HL-60/S4 treated with retinoic acid at 250 ng/mL for 4 days and 3 days (cell line): ENCODE results near the gene TMEM18.
"Not testable (repeated sequence)": the region's sequence is repeated elsewhere in the genome, so short reads cannot be mapped to it uniquely, and the experiment has no call there.

Source experiments
- in situ Hi-C: fragments of 300-500 bp; cut with MboI; formaldehyde crosslinking; loops from 2 replicates; pipeline ENCODE4 v1.7.0; 2022; ENCODE audit warnings: low sequenced_read_pairs

Gene TMEM18

GRCh38 chr2:694174-694573, 17.0 kb upstream of the TMEM18 start:
- in situ Hi-C loops = no loop called here

- in situ Hi-C loops = no loop called here
These were observed 16.4 kb upstream of the TMEM18 start for GRCh38 chr2:693606-694005.

GRCh38 chr2:692767-693166, 15.6 kb upstream of the TMEM18 start:
- in situ Hi-C loops = no loop called here

- in situ Hi-C loops = no loop called here
These were observed 14.9 kb upstream of the TMEM18 start for GRCh38 chr2:691821-692761.

- in situ Hi-C loops = no loop called here
These were observed 13.6 kb upstream of the TMEM18 start for GRCh38 chr2:690799-691198.

- in situ Hi-C loops = no loop called here
These were observed 12.8 kb upstream of the TMEM18 start for GRCh38 chr2:689877-690510.

GRCh38 chr2:689237-689636, 12.0 kb upstream of the TMEM18 start:
- in situ Hi-C loops = no loop called here

- in situ Hi-C loops = no loop called here
These were observed 11.4 kb upstream of the TMEM18 start for GRCh38 chr2:688504-689076.

- in situ Hi-C loops = no loop called here
These were observed 8.2 kb upstream of the TMEM18 start for GRCh38 chr2:685421-685820.

GRCh38 chr2:684913-685312, 7.7 kb upstream of the TMEM18 start:
- in situ Hi-C loops = not testable (repeated sequence)

- in situ Hi-C loops = no loop called here
These were observed 5.0 kb upstream of the TMEM18 start for GRCh38 chr2:682226-682625.

GRCh38 chr2:681312-681711, 4.1 kb upstream of the TMEM18 start:
- in situ Hi-C loops = no loop called here

- in situ Hi-C loops = no loop called here
These were observed 3.3 kb upstream of the TMEM18 start for GRCh38 chr2:680496-680895.

GRCh38 chr2:678964-679363, 1.8 kb upstream of the TMEM18 start:
- in situ Hi-C loops = no loop called here

GRCh38 chr2:677959-678550, 849 bp upstream of the TMEM18 start:
- in situ Hi-C loops = no loop called here

- in situ Hi-C loops = no loop called here
These were observed 555 bp downstream of the TMEM18 start for GRCh38 chr2:676647-677055.

GRCh38 chr2:675982-676646, 1.1 kb downstream of the TMEM18 start:
- in situ Hi-C loops = no loop called here

- in situ Hi-C loops = no loop called here
These were observed 1.7 kb downstream of the TMEM18 start for GRCh38 chr2:675460-675859.

- in situ Hi-C loops = no loop called here
These were observed 2.2 kb downstream of the TMEM18 start for GRCh38 chr2:675051-675450.

GRCh38 chr2:674321-674985, 2.8 kb downstream of the TMEM18 start:
- in situ Hi-C loops = no loop called here
